Measurements from ENCODE around the gene SEPSECS.

Gene SEPSECS

GRCh38 chr4:25131926-25132325 is 28.3 kb downstream of the SEPSECS start:
- H3K27ac ChIP-seq = no peak overlapping the region

DNA sequence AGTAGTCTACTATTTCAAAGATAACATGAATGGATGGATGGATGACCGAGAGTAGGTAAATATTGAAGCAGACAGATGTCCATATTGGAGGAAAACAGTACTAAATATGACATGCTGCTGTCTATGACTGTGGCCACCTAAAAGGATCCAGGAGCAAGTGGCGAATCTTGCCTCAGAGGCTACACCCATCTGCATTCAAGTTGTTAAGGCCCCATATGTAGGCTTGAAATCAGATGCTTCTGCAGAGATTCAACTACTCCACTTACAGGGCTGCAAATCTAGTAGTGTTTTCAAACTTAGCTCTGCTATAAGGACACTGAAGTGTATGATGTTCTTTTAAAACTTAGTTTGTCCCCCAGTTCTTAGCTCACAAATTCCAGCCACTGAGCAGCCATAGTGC is 28.9 kb downstream of the SEPSECS start:
- TF ChIP-seq CTCF (conservative IDR thresholded peaks at IDR 0.05) (no peak), ZFX (IDR thresholded peaks at IDR 0.05) (no peak)
- H3K27ac ChIP-seq = no peak overlapping the region

More at GRCh38 chr4:25131926-25132325, 28.3 kb downstream of the SEPSECS start:
- TF ChIP-seq ZFX (IDR thresholded peaks at IDR 0.05) (no peak), CTCF (conservative IDR thresholded peaks at IDR 0.05) (no peak)

DNA sequence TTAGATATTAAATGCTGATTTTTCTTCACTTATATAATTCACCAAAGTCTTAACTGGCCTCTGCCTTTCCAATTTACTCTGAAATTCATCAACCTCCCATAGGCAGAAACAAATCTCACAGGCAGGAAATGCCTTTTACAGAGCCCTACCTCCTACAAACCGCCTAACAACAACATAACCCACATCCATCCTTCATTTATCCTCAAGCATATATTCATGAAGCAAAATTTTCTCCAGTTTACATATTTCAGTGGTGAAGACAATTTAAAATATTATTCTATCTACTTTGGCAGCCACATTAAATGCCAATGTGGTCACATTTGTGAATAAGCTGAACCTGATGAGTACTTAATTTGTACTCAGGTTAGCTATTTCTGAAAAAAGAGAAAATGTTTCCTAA is 30.3 kb downstream of the SEPSECS start:
- TF ChIP-seq CTCF (conservative IDR thresholded peaks at IDR 0.05) (no peak), ZFX (IDR thresholded peaks at IDR 0.05) (no peak)
- no peak overlapping the region for H3K27ac ChIP-seq

- TF ChIP-seq CTCF (conservative IDR thresholded peaks at IDR 0.05) (no peak), ZFX (IDR thresholded peaks at IDR 0.05) (no peak)
- H3K27ac ChIP-seq = no peak overlapping the region
Observed at GRCh38 chr4:25128671-25129070, 31.6 kb downstream of the SEPSECS start.

- H3K27ac ChIP-seq = no peak overlapping the region
- no peak for TF ChIP-seq ZFX (IDR thresholded peaks at IDR 0.05)
- TF ChIP-seq CTCF (conservative IDR thresholded peaks at IDR 0.05) = no peak
Observed at GRCh38 chr4:25123236-25123635, 37.0 kb downstream of the SEPSECS start.

- TF ChIP-seq CTCF (conservative IDR thresholded peaks at IDR 0.05) (no peak), ZFX (IDR thresholded peaks at IDR 0.05) (no peak)
- no peak overlapping the region for H3K27ac ChIP-seq
Observed at GRCh38 chr4:25120146-25120940, 39.9 kb downstream of the SEPSECS start.

GRCh38 chr4:25117716-25118472 is 42.4 kb downstream of the SEPSECS start:
- H3K27ac ChIP-seq = no peak overlapping the region
- TF ChIP-seq CTCF (conservative IDR thresholded peaks at IDR 0.05) = no peak
- TF ChIP-seq ZFX (IDR thresholded peaks at IDR 0.05) = no peak
